ENCODE data around the gene MARCHF6.

DNA sequence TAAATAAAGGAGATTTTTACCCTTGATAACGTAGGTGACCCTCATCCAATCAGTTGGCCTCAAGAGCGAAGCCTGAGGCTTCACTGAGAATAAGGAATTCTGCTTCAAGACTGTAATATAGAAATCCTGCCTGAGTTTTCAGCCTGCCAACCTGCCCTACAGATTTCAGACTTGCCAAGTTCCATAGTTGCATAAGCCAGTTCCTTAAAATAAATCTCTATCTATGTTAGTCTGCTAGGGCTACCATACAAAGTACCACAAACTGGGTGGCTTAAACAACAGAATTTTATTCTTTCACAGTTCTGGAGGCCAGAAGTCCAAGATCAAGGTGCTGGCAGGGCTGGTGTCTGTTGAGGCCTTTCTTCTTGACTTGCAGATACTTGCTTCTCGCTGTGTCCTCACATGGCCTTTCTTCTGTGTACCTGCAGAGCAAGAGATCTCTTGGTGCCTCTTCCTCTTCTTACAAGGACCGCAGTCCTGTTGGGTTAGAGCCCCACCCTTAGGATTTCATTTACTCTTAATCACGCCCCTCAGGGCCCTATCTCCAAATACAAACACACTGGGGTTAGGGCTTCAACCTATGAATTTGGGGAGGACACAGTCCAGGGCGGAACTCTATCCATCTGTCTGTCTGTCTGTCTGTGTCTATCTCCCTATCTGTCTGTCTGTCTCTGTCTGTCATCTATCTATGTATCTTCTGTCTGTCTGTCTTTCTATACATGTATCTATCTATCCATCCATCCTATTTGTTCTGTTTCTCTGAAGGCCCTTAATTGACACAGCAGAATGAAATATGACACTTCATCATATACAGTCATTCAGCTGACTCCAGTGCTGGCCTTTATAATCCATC is 28.8 kb upstream of the MARCHF6 start:
- TF ChIP-seq, protein P1, sequence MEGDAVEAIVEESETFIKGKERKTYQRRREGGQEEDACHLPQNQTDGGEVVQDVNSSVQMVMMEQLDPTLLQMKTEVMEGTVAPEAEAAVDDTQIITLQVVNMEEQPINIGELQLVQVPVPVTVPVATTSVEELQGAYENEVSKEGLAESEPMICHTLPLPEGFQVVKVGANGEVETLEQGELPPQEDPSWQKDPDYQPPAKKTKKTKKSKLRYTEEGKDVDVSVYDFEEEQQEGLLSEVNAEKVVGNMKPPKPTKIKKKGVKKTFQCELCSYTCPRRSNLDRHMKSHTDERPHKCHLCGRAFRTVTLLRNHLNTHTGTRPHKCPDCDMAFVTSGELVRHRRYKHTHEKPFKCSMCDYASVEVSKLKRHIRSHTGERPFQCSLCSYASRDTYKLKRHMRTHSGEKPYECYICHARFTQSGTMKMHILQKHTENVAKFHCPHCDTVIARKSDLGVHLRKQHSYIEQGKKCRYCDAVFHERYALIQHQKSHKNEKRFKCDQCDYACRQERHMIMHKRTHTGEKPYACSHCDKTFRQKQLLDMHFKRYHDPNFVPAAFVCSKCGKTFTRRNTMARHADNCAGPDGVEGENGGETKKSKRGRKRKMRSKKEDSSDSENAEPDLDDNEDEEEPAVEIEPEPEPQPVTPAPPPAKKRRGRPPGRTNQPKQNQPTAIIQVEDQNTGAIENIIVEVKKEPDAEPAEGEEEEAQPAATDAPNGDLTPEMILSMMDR (IDR thresholded peaks at IDR 0.05; ENCODE audit: poor library complexity), result no peak
- no peak for TF ChIP-seq EZH2 (IDR thresholded peaks at IDR 0.05; ENCODE audit: borderline replicate concordance)
- no peak for TF ChIP-seq EZH2phosphoT487 (IDR thresholded peaks at IDR 0.05; ENCODE audit: low read depth, severe bottlenecking, unreplicated experiment)

All from hepatocyte (in vitro differentiated cells).